Renal pelvis (tissue), 4 donors: Measurements from ENCODE around the gene CDKAL1. TPM values are rescaled to one million over a fixed set of nuclear protein-coding genes. Genes with fewer than 3 reads are reported as not detected.

ENCODE experiments used
- DNase-seq: peaks from one replicate; pipeline ENCODE4 v3.0.0-alpha.2; 2013
- polyA plus RNA-seq, 3 donors: library from polyadenylated mRNA; unstranded; fragments of 120-200 nt; gene quantifications; one replicate each; pipeline ENCODE4 v1.2.1, GENCODE V29; 2013; ENCODE audit not compliant: insufficient read length in 3 of 3

CDKAL1 gene
- polyA plus RNA-seq, 3 donors, result 15.9 to 22.8 (median 18.7) TPM

- no peak for DNase-seq
These were observed 418.6 kb downstream of the CDKAL1 start for GRCh38 chr6:20952699-20953474.

DNA sequence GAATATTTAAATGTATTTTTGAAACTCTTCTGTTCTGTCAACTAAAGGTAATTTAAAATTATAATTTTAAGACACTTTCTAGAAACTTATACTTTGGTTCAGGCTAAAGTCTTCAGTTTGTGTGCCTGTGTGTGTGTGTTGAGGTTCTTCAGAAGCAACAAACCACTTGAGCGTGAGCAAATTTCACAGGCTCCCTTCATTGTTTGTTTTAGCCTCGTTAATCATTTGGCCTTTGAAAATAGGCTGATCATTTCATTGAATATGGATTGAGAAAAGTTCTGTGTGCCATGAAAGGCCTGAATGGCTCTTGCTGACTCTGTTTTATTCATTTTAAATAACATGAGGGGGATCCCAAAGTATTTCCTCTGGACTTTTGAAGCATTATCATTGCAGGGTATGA, 420.1 kb downstream of the CDKAL1 start:
- DNase-seq, result no peak

DNA sequence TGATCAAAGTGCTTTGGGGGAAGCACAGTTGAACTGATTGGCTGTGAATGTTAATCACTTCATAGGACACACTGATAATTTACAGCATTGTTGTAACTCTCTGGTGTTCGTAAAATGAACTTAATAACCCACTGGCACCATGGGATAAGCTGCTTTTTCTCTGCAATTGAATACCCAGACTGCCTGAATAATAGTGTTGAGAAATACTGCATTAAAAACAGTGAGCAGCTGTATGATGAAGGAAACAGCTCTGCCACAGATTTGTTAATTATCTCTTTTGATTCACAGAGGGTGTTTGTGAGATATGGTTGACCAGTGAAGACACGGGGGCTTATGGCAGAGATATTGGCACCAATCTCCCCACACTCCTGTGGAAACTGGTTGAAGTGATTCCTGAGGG, 420.9 kb downstream of the CDKAL1 start:
- no peak for DNase-seq

DNA sequence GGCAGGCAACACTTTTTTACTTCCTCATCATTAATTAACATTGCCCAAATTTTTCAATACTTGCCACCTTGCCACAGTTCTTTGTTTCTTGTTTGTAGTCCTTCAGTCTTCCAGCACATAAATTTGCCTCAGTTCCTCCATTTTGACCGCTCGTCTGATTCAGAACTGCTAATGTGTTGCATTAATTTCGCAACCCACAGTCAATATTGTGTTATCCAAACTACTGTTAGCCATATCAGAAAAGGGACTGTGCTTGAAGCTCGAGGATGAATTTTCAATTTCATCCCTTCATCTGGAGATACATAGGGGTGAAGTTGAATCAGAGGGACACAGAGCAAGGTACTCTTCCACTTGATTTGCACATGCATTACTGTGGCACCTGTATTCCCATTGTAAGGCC, 421.5 kb downstream of the CDKAL1 start:
- no peak for DNase-seq

- DNase-seq, result no peak
These were observed 425.8 kb downstream of the CDKAL1 start for GRCh38 chr6:20960067-20960466.

- no peak for DNase-seq
These were observed 431.0 kb downstream of the CDKAL1 start for GRCh38 chr6:20965276-20965675.

DNA sequence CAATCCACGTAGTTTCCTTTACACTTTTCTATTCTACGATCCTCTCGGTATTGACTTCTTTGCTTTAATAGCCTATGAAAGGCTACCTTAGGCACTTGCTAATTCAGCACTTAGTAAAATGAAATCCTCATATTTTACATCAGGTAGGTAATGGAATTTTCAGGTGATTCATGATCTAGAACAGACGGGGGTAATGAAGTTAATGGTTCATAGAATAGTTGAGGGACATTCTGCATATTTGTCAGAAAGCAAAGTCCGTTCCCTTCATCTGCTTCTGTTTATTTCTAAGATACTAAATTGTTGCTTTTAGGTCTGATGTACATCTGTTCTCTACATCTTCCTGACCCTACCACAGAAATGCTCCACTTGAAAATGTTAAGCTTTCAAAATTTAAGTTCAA, 431.7 kb downstream of the CDKAL1 start:
- no peak for DNase-seq

- no peak for DNase-seq
These were observed 435.3 kb downstream of the CDKAL1 start for GRCh38 chr6:20969551-20969950.

GRCh38 chr6:20976391-20976918, 442.2 kb downstream of the CDKAL1 start:
- no peak for DNase-seq

GRCh38 chr6:20978151-20978614, 443.9 kb downstream of the CDKAL1 start:
- no peak for DNase-seq

GRCh38 chr6:20979076-20979475, 444.8 kb downstream of the CDKAL1 start:
- no peak for DNase-seq

DNA sequence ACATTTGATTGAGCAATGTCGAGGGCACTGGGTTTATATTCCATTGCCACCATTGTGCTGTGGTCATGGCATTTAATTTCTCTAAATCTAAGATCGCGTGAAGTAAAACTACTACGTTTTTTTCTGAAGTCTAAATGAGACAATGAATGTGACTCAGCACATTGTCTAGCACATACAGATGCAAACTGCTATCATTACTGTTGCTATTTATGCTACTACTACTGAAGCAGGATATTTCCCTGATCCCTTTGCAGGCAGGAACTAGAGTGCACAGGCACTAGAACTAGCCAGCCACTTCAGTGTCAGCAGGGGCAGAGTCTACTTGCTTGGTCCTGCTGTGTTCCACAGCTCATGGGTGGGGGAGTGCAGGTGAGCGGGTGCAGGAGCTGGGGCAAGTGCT, 449.7 kb downstream of the CDKAL1 start:
- DNase-seq, result no peak

GRCh38 chr6:20985821-20986220, 451.6 kb downstream of the CDKAL1 start:
- DNase-seq, result no peak

GRCh38 chr6:20991910-20992309, 457.7 kb downstream of the CDKAL1 start:
- no peak for DNase-seq

- no peak for DNase-seq
These were observed 461.8 kb downstream of the CDKAL1 start for GRCh38 chr6:20996099-20996498.

GRCh38 chr6:20997143-20997769, 463.0 kb downstream of the CDKAL1 start:
- DNase-seq, result no peak

DNA sequence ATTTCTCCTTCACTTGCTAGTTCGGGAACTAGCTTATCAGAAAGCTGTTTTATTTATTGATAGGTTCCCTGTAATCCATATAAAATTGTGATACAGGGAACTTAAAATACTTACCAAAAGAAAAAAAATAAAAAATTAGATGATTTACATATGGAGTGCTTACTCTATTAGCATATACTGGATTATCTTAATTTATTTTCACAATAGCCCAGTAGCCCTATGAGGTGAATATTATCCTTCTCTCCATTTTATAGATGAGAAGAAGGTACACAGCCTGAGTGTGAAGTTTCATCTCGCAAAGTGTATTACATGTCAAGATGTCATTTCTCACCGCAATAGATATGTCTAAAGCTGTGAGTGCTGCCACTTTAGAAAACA, 463.5 kb downstream of the CDKAL1 start:
- no peak for DNase-seq

DNA sequence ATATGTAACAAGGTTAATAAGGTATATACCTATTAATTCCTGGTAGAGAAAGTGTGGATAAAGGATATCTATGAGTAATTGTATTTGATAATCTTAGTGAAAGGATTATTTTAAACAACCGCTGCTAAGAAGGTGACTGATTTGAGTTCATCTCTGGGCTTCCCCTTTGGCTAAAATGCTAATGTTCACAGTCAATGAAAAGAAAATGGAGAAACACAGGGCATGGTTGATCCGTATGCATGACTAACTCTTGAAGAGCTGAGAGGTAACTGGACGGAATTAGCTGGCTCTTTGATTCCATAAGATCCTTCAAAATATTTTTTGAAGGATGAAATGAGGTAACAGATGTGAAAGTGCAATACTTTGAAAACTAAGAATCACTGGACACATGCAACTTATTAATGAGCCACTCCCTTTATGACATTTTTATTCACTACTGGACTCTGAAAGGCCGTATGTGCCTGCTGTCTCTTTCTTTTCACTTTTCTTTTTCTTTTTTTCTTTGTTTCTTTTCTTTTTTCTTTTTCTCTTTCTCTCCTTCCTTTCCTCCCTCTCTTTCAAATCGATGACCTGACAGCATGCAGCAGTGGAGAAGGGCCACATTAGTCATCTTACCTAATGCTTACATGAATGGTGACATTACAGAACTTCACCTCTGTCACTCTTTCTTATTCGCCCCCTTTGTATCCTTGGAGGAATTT, 464.6 kb downstream of the CDKAL1 start:
- DNase-seq, result no peak

DNA sequence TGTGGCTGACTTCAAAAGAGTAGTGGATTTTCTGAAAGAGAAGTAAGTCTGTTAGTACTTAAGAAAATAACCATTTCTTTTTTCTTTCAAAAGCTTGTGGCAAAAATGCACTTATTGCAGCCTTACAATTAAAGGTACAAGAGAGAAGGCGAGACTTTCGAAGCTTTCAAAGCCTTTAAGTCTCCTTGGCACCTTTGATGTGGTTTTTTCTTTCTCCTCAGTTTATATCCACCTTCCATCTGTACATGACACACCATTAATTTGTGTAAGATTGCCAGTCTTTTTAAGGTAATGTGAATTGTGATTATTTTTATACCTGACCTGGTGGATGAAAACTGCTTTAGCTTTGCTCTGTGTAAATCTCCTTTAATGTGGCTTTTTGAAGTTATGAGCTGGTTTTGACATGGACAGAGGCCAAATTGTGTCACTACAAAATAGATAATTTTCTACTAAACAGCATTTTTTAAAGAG, 466.1 kb downstream of the CDKAL1 start:
- DNase-seq, result no peak

DNA sequence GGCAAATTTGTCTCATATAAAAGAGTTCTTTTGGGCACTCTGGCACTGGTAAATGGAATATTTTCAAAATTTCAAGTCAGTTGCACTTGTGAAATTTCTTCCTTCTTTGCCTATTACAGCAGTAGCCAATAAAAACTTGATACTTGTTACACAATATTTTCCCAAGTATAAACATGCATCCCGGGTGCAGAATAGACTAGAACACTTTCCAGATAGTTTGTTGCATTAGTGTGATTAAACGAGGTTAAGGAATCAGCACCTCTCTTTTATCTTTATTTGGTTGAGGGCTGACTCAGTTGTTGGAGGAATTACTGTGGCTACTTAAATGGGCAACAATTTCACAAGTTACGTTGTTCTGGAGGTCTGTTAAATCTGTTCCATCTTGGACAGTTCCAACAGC, 467.5 kb downstream of the CDKAL1 start:
- no peak for DNase-seq

- DNase-seq, result no peak
These were observed 469.7 kb downstream of the CDKAL1 start for GRCh38 chr6:21003780-21004541.
